ENCODE results near the gene ABCC9.

Gene ABCC9

GRCh38 chr12:21813751-21814150 lies 127.5 kb downstream of the ABCC9 start:
- TF ChIP-seq TCF12 (IDR thresholded peaks at IDR 0.05; ENCODE audit: low read depth) = no peak
- no peak for TF ChIP-seq RAD21 (IDR thresholded peaks at IDR 0.05; ENCODE audit: low read depth)
- TF ChIP-seq TEAD4 (IDR thresholded peaks at IDR 0.05) = no peak

GRCh38 chr12:21813125-21813524 lies 128.1 kb downstream of the ABCC9 start:
- no peak for TF ChIP-seq NFIC (IDR thresholded peaks at IDR 0.05)
- TF ChIP-seq MAX (IDR thresholded peaks at IDR 0.05) = no peak
- TF ChIP-seq CEBPB (IDR thresholded peaks at IDR 0.05) = no peak
- TF ChIP-seq FOXM1 (IDR thresholded peaks at IDR 0.05; ENCODE audit: borderline replicate concordance, low read depth) = no peak
- TF ChIP-seq ZBTB7A (IDR thresholded peaks at IDR 0.05; ENCODE audit: low read depth) = no peak
- no peak for TF ChIP-seq YY1 (IDR thresholded peaks at IDR 0.05; ENCODE audit: low read depth)
- no peak for TF ChIP-seq TCF12 (IDR thresholded peaks at IDR 0.05; ENCODE audit: low read depth)
- no peak for TF ChIP-seq RAD21 (IDR thresholded peaks at IDR 0.05; ENCODE audit: low read depth)
- TF ChIP-seq TEAD4 (IDR thresholded peaks at IDR 0.05) = no peak
- TF ChIP-seq EP300 (IDR thresholded peaks at IDR 0.05; ENCODE audit: borderline replicate concordance) = no peak
- no peak for TF ChIP-seq REST (IDR thresholded peaks at IDR 0.05; ENCODE audit: low read depth)
- no peak for TF ChIP-seq EGR1 (IDR thresholded peaks at IDR 0.05)
- TF ChIP-seq CREB1 (IDR thresholded peaks at IDR 0.05; ENCODE audit: low read depth) = no peak
- TF ChIP-seq TAF1 (IDR thresholded peaks at IDR 0.05; ENCODE audit: low read depth) = no peak

- TF ChIP-seq NFIC (IDR thresholded peaks at IDR 0.05) = no peak
- TF ChIP-seq RAD21 (IDR thresholded peaks at IDR 0.05; ENCODE audit: low read depth) = no peak
- no peak for TF ChIP-seq TAF1 (IDR thresholded peaks at IDR 0.05; ENCODE audit: low read depth)
- no peak for TF ChIP-seq CEBPB (IDR thresholded peaks at IDR 0.05)
- no peak for TF ChIP-seq ZBTB7A (IDR thresholded peaks at IDR 0.05; ENCODE audit: low read depth)
- TF ChIP-seq REST (IDR thresholded peaks at IDR 0.05; ENCODE audit: low read depth) = no peak
- TF ChIP-seq TCF12 (IDR thresholded peaks at IDR 0.05; ENCODE audit: low read depth) = no peak
- no peak for TF ChIP-seq YY1 (IDR thresholded peaks at IDR 0.05; ENCODE audit: low read depth)
- TF ChIP-seq FOXM1 (IDR thresholded peaks at IDR 0.05; ENCODE audit: borderline replicate concordance, low read depth) = no peak
- TF ChIP-seq EP300 (IDR thresholded peaks at IDR 0.05; ENCODE audit: borderline replicate concordance) = no peak
These were observed 132.1 kb downstream of the ABCC9 start for GRCh38 chr12:21809100-21809499.

- TF ChIP-seq CREB1 (IDR thresholded peaks at IDR 0.05; ENCODE audit: low read depth) (no peak), RAD21 (IDR thresholded peaks at IDR 0.05; ENCODE audit: low read depth) (no peak)
These were observed 135.0 kb downstream of the ABCC9 start for GRCh38 chr12:21806255-21806654.

GRCh38 chr12:21801522-21802288 lies 139.5 kb downstream of the ABCC9 start:
- TF ChIP-seq CREB1 (IDR thresholded peaks at IDR 0.05; ENCODE audit: low read depth) (no peak), REST (IDR thresholded peaks at IDR 0.05; ENCODE audit: low read depth) (no peak), TAF1 (IDR thresholded peaks at IDR 0.05; ENCODE audit: low read depth) (no peak), RAD21 (IDR thresholded peaks at IDR 0.05; ENCODE audit: low read depth) (no peak), EGR1 (IDR thresholded peaks at IDR 0.05) (no peak), CEBPB (IDR thresholded peaks at IDR 0.05) (no peak), TEAD4 (IDR thresholded peaks at IDR 0.05) (no peak), TCF12 (IDR thresholded peaks at IDR 0.05; ENCODE audit: low read depth) (no peak), YY1 (IDR thresholded peaks at IDR 0.05; ENCODE audit: low read depth) (no peak), EP300 (IDR thresholded peaks at IDR 0.05; ENCODE audit: borderline replicate concordance) (no peak), ZBTB7A (IDR thresholded peaks at IDR 0.05; ENCODE audit: low read depth) (no peak), USF1 (IDR thresholded peaks at IDR 0.05) (no peak)

All from Ishikawa (cell line).